HG03196 (cell line): ENCODE data around the gene SLC4A5.

Experiments
- ATAC-seq: cut with Tn5 transposase; IDR thresholded peaks from one replicate; pipeline ENCODE4 v1.9.1; 2021; ENCODE audit not compliant: unreplicated experiment

Gene SLC4A5

DNA sequence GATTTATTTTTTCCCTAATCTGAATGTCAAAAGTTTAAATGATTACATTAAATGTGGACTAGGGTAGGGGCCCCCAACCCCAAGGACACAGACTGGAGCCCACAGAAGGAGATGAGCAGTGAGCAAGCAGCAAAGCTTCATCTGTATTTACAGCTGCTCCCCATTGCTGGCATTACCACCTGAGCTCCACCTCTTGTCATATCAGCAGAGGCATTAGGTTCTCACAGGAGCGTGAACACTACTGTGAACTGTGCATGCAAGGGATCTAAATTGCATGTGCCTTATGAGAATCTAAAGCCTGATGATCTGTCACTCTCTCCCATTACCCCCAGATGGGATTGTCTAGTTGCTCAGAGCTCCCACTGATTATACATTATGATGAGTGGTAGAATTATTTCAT, 168.3 kb downstream of the SLC4A5 start:
- no peak for ATAC-seq

DNA sequence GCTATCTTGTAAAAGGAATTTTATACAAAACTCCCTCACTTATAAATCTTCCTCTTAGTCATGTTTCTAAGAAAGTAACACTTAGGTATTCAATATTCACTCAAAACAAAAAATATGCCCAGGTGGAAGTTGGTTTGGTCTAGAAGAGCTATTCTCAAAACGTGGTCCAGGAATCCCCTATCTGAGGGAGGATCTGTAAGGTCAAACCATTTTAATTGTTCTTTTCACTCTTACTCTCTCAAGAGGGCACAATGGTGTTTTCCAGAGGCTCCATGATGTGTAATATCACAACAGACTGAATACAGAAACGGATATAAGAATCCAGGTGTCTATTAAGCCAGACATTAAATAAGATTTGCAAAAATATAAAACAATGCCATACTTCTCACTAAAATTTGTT, 174.5 kb downstream of the SLC4A5 start:
- no peak for ATAC-seq
